WI38 (cell line): ENCODE results near the gene AUH.

Experiments
- H3K4me3 ChIP-seq: 2 replicates; pipeline ENCODE4 v1.5.1; 2011; ENCODE audit warnings: low read depth, mild to moderate bottlenecking, control low read depth, low read length
- TF ChIP-seq, protein P1 (sequence below): IDR thresholded peaks from 2 replicates; pipeline ENCODE4 v1.5.1; 2012; ENCODE audit warnings: low read depth, mild to moderate bottlenecking, control low read depth, low read length

The AUH gene

GRCh38 chr9:91192381-91193086, 169.2 kb downstream of the AUH start:
- no peak overlapping the region for H3K4me3 ChIP-seq
- TF ChIP-seq, protein P1, sequence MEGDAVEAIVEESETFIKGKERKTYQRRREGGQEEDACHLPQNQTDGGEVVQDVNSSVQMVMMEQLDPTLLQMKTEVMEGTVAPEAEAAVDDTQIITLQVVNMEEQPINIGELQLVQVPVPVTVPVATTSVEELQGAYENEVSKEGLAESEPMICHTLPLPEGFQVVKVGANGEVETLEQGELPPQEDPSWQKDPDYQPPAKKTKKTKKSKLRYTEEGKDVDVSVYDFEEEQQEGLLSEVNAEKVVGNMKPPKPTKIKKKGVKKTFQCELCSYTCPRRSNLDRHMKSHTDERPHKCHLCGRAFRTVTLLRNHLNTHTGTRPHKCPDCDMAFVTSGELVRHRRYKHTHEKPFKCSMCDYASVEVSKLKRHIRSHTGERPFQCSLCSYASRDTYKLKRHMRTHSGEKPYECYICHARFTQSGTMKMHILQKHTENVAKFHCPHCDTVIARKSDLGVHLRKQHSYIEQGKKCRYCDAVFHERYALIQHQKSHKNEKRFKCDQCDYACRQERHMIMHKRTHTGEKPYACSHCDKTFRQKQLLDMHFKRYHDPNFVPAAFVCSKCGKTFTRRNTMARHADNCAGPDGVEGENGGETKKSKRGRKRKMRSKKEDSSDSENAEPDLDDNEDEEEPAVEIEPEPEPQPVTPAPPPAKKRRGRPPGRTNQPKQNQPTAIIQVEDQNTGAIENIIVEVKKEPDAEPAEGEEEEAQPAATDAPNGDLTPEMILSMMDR = no peak

- H3K4me3 ChIP-seq = no peak overlapping the region
- TF ChIP-seq, protein P1 = no peak
Observed at GRCh38 chr9:91191411-91192380, 170.0 kb downstream of the AUH start.

DNA sequence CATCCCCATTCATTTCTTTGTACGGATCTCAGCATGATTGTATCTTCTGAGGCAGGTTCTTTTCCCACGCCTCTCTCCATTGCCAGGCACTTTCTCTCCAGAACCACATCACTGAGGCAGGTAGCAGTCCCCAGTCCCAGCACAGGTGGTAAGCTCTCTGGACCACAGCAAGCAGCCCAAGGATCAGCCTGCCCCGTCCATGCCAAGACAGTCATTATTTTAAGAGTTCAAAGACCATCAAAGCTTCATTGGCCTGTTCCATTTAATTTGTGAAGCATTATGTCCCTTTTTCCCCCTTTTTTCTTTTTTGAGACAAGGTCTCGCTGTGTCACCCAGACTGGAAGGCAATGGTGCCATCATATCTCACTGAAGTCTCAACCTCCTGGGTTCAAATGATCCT, 171.7 kb downstream of the AUH start:
- TF ChIP-seq, protein P1 = no peak
- no peak overlapping the region for H3K4me3 ChIP-seq

- no peak overlapping the region for H3K4me3 ChIP-seq
- TF ChIP-seq, protein P1 = no peak
Observed at GRCh38 chr9:91188719-91189590, 172.8 kb downstream of the AUH start.

GRCh38 chr9:91187965-91188344, 173.8 kb downstream of the AUH start:
- TF ChIP-seq, protein P1 = no peak

GRCh38 chr9:91187311-91187964, 174.3 kb downstream of the AUH start:
- TF ChIP-seq, protein P1 = no peak
- H3K4me3 ChIP-seq = no peak overlapping the region

More at GRCh38 chr9:91187965-91188344, 173.8 kb downstream of the AUH start:
- H3K4me3 ChIP-seq = no peak overlapping the region
